Left ventricle myocardium inferior (tissue), 1 donor: Measurements from ENCODE around the gene COX18. TPM values are rescaled to one million over a fixed set of nuclear protein-coding genes. Genes with fewer than 3 reads are reported as not detected.

ENCODE experiments used
- DNase-seq: peaks from one replicate; pipeline ENCODE4 v3.0.0-alpha.2; 2020
- H3K27ac ChIP-seq: fragments of 200-600 bp; replicated peaks from 2 replicates; pipeline ENCODE4 v1.8.0; 2021
- H3K27me3 ChIP-seq: fragments of 200-600 bp; 2 replicates; pipeline ENCODE4 v1.8.0; 2021; ENCODE audit warnings: low read depth
- H3K36me3 ChIP-seq: fragments of 200-600 bp; 2 replicates; pipeline ENCODE4 v1.8.0; 2021
- H3K4me1 ChIP-seq: fragments of 200-600 bp; 2 replicates; pipeline ENCODE4 v1.8.0; 2021
- H3K4me3 ChIP-seq: fragments of 200-600 bp; 2 replicates; pipeline ENCODE4 v1.8.0; 2021; ENCODE audit warnings: mild to moderate bottlenecking, moderate library complexity
- H3K9me3 ChIP-seq: fragments of 200-600 bp; replicated peaks from 2 replicates; pipeline ENCODE4 v1.8.0; 2021
- intact Hi-C: fragments of 100-400 bp; cut with micrococcal nuclease; formaldehyde crosslinking; loops from one replicate; pipeline ENCODE4 v1.11.0; 2022
- total RNA-seq: library from RNA; stranded (reverse); fragmentation: NEBNext Ultra II Directional; extraction: Animal tissue kit (Norgen Biotek cat#: 25700); gene quantifications from one replicate; pipeline ENCODE4 v1.2.1, GENCODE V29; 2021
- TF ChIP-seq, protein P1 (sequence below): fragments of 200-600 bp; IDR thresholded peaks from 2 replicates; pipeline ENCODE4 v1.8.0; 2021; ENCODE audit warnings: antibody characterized with exemption, mild to moderate bottlenecking, borderline replicate concordance
- donor health status: DM: no; HTN: yes; CAD: no; lungs with severe emphysema.

Gene COX18
- total RNA-seq, 1 donor from 2014 or later = 17.0 TPM

DNA sequence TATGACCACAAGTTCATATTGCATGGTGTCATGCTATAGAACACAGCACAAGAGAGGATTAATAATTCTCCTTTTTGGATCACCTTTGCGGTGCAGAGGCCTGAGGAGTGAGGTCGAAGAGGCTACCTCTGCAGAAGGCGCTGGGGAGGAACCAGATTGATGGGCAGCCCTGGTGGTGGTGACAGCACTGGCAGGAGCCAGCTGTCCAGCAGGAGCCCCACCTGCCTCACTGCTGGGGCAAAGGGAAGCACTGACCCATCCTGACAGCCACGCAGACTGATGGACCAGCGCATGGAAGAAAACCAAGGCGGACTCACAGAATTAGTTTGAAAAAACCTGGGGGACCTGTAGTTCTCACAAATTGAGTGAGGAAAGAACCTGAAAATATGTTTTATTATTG lies 50.9 kb downstream of the COX18 start:
- Histone ChIP-seq H3K36me3 (no peaks in the 10 kb centered on the region), H3K9me3 (no peaks in the 10 kb centered on the region), H3K27ac (no peak overlapping the region), H3K4me1 (no peaks in the 10 kb centered on the region), H3K27me3 (no peaks in the 10 kb centered on the region), H3K4me3 (no peak overlapping the region)
- TF ChIP-seq, protein P1, sequence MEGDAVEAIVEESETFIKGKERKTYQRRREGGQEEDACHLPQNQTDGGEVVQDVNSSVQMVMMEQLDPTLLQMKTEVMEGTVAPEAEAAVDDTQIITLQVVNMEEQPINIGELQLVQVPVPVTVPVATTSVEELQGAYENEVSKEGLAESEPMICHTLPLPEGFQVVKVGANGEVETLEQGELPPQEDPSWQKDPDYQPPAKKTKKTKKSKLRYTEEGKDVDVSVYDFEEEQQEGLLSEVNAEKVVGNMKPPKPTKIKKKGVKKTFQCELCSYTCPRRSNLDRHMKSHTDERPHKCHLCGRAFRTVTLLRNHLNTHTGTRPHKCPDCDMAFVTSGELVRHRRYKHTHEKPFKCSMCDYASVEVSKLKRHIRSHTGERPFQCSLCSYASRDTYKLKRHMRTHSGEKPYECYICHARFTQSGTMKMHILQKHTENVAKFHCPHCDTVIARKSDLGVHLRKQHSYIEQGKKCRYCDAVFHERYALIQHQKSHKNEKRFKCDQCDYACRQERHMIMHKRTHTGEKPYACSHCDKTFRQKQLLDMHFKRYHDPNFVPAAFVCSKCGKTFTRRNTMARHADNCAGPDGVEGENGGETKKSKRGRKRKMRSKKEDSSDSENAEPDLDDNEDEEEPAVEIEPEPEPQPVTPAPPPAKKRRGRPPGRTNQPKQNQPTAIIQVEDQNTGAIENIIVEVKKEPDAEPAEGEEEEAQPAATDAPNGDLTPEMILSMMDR = no peak
- DNase-seq = no peak
- intact Hi-C loops = loop anchor here (5.0 to 10.0 kb wide), 2 partner anchors 316 to 514 kb away; no protein-coding TSS in a partner anchor

DNA sequence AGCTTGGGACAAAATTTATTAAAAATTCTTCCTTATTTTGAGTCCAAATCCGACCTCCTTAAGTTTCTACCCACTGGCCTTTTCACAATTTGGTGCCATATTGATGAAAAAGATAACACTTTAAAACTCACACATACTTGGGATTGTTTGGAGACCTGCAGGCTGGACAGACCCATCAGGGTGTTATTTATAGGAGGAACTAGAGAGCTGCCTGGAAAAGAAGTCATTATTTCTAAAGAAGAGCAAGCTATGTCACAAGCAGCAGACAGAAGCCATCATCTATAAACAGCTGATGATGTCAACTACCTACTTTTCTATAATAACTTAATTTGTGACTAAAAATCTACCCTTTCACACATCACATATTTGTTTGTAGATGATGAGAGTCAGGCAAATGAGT lies 56.2 kb downstream of the COX18 start:
- no peak overlapping the region for H3K27ac ChIP-seq
- no peaks in the 10 kb centered on the region for H3K9me3 ChIP-seq
- no peak for DNase-seq
- intact Hi-C loops = loop anchor here (10.0 kb wide), 1 partner anchor 509 kb away; no protein-coding TSS in a partner anchor
- peaks cover 13% of the 10 kb centered on the region for H3K27me3 ChIP-seq
- H3K4me1 ChIP-seq = no peaks in the 10 kb centered on the region
- H3K4me3 ChIP-seq = no peak overlapping the region
- TF ChIP-seq, protein P1 = no peak
- H3K36me3 ChIP-seq = no peaks in the 10 kb centered on the region

DNA sequence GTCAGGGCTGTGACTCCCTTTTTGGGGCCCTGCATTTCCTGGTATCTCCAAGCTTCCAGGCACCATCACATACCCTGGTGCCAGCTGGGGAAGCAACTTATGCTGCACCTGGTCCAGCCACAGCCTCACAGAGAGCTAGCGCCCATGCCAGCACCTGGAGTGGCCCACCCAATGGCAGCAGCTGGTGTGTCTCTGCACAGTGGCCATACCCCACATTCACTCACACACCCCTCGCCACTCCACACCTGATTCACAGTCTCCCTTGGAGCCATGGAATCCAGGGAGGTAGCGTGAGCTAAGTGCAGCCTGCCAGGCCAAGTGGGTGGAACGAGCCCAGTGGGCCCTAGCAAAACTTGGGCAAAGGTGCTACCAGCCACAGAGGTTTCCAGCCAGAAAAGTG lies 56.8 kb downstream of the COX18 start:
- Histone ChIP-seq H3K4me3 (no peak overlapping the region), H3K27ac (no peak overlapping the region), H3K4me1 (no peaks in the 10 kb centered on the region), H3K36me3 (no peaks in the 10 kb centered on the region), H3K9me3 (no peaks in the 10 kb centered on the region), H3K27me3 (peaks cover 13% of the 10 kb centered on the region)
- DNase-seq = no peak
- intact Hi-C loops = loop anchor here (10.0 kb wide), 1 partner anchor 508 kb away; no protein-coding TSS in a partner anchor
- TF ChIP-seq, protein P1 = no peak

DNA sequence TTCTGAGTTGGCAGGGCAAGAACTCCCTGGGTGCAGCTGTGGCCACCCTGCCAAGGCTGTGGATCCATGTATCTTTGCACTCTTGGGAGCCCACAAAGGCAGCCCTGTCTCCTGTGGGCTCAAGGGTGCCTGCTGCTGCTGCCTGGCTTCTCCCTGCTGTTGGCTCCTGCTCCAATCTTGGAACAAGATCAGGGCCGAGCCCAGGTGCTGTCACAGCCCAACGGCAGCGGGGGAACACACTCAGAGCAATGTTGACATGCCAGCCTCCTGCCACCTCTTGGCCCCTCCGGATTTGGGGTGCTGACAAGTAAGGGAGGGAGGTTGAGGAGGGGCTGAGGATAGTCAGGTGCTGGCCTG lies 57.9 kb downstream of the COX18 start:
- H3K27ac ChIP-seq = no peak overlapping the region
- H3K4me3 ChIP-seq = no peak overlapping the region
- no peak for DNase-seq
- intact Hi-C loops = loop anchor here (10.0 kb wide), 1 partner anchor 507 kb away; no protein-coding TSS in a partner anchor
- H3K27me3 ChIP-seq = peaks cover 13% of the 10 kb centered on the region
- H3K4me1 ChIP-seq = no peaks in the 10 kb centered on the region
- H3K9me3 ChIP-seq = no peaks in the 10 kb centered on the region
- TF ChIP-seq, protein P1 = no peak
- H3K36me3 ChIP-seq = no peaks in the 10 kb centered on the region

DNA sequence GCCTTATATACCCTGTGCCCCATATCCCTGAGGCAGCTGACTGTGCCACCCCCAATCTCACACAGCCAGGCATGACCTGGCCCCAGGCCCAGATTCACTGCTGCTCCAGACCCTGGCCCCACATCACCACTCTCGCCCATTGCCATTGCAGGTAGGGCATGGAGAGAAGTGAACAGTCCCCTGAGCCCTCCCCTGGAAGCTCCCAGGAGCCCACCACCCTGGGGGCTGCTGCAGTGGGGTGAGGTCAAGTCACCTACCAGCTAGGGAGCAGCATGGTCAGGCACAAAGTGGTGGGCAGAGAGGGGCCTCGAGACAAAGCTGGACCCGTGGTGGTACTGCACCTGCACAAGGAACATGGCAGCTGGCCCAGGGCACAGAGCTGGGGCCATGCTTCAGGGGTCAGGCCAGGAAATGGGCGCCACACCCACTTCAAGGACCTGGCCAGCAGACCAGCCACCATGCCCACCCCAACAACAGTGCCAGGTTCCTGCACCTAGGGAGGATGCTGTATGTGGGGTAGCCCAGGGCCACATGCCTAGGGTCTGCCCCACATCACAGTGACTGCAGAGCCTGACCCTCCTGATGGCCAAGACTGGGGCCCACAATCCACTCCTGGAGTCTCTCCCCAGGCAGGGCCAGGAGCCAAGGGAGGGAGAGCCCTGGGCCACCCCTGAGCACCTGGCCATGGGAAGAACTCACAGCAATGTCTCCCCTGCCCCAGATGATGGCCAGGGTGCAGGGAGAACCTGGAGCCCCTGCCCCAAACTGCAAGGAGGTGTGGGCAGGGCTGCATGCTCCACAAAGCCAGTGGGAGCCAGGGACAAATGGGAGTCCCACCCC lies 58.5 kb downstream of the COX18 start:
- TF ChIP-seq, protein P1 = no peak
- H3K4me3 ChIP-seq = no peak overlapping the region
- no peaks in the 10 kb centered on the region for H3K4me1 ChIP-seq
- intact Hi-C loops = loop anchor here (10.0 kb wide), 1 partner anchor 506 kb away; no protein-coding TSS in a partner anchor
- no peak for DNase-seq
- H3K36me3 ChIP-seq = no peaks in the 10 kb centered on the region
- no peaks in the 10 kb centered on the region for H3K9me3 ChIP-seq
- H3K27ac ChIP-seq = no peak overlapping the region
- peaks cover 13% of the 10 kb centered on the region for H3K27me3 ChIP-seq
